Liver (tissue), 9 donors: ENCODE results near the gene TAF4. TPM values are rescaled to one million over a fixed set of nuclear protein-coding genes. Genes with fewer than 3 reads are reported as not detected.

Source experiments
- DNase-seq: peaks from one replicate; pipeline ENCODE4 v3.0.0-alpha.2; 2017; ENCODE audit warnings: low spot score
- H3K27ac ChIP-seq, 2 donors: one replicate each; pipeline ENCODE4 v1.7.0; 2013; ENCODE audit warnings: inconsistent platforms in 2 of 2, low read length in 2 of 2, control low read depth in 1 of 2, low read depth in 1 of 2, mild to moderate bottlenecking in 1 of 2
- H3K27me3 ChIP-seq, 4 donors: one replicate each; pipeline versions ENCODE4 v1.6.1 to v1.7.0; 2013; ENCODE audit warnings: low read length in 3 of 4, inconsistent platforms in 1 of 4, mild to moderate bottlenecking in 1 of 4, moderate library complexity in 1 of 4; ENCODE audit not compliant: control insufficient read depth in 4 of 4, insufficient read depth in 4 of 4
- H3K36me3 ChIP-seq, 4 donors: one replicate each; pipeline versions ENCODE4 v1.6.1 to v1.7.0; 2013; ENCODE audit warnings: low read length in 3 of 4, mild to moderate bottlenecking in 3 of 4, low read depth in 1 of 4, moderate library complexity in 1 of 4; ENCODE audit not compliant: control insufficient read depth in 4 of 4, insufficient read depth in 3 of 4
- H3K4me1 ChIP-seq, 4 donors: one replicate each; pipeline versions ENCODE4 v1.6.1 to v1.7.0; 2013; ENCODE audit warnings: low read length in 3 of 4, mild to moderate bottlenecking in 3 of 4, moderate library complexity in 1 of 4; ENCODE audit not compliant: control insufficient read depth in 4 of 4, insufficient read depth in 4 of 4
- H3K4me3 ChIP-seq, 3 donors: one replicate each; pipeline versions ENCODE4 v1.6.1 to v1.7.0; 2013; ENCODE audit warnings: low read length in 3 of 3, control low read depth in 1 of 3, low read depth in 1 of 3, mild to moderate bottlenecking in 1 of 3
- H3K9ac ChIP-seq, 2 donors: one replicate each; pipeline ENCODE4 v1.7.0; 2013; ENCODE audit warnings: low read length in 2 of 2, mild to moderate bottlenecking in 2 of 2, moderate library complexity in 2 of 2, control low read depth in 1 of 2, low read depth in 1 of 2
- H3K9me3 ChIP-seq, 4 donors: one replicate each; pipeline versions ENCODE4 v1.6.1 to v1.7.0; 2013; ENCODE audit warnings: low read length in 3 of 4; ENCODE audit not compliant: control insufficient read depth in 4 of 4
- EGR1 ChIP-seq, 2 donors: IDR thresholded peaks; 2 replicates each; pipeline ENCODE4 v1.6.1; 2016 to 2018; ENCODE audit warnings: antibody characterized with exemption in 2 of 2, low read depth in 2 of 2
- FOXA1 ChIP-seq: IDR thresholded peaks from 2 replicates; pipeline ENCODE4 v1.6.1; 2016; ENCODE audit warnings: antibody characterized with exemption
- FOXA2 ChIP-seq: IDR thresholded peaks from 2 replicates; pipeline ENCODE4 v1.6.1; 2016; ENCODE audit warnings: antibody characterized with exemption
- GABPA ChIP-seq, 2 donors: IDR thresholded peaks in 1 of 2; conservative IDR thresholded peaks in 1 of 2; 2 replicates each; pipeline ENCODE4 v1.6.1; 2016; ENCODE audit warnings: antibody characterized with exemption in 2 of 2, mild to moderate bottlenecking in 1 of 2, moderate library complexity in 1 of 2
- HNF4A ChIP-seq, 2 donors: conservative IDR thresholded peaks; 2 replicates each; pipeline ENCODE4 v1.6.1; 2016; ENCODE audit warnings: antibody characterized with exemption in 2 of 2, mild to moderate bottlenecking in 2 of 2
- HNF4G ChIP-seq: IDR thresholded peaks from 2 replicates; pipeline ENCODE4 v1.6.1; 2016; ENCODE audit warnings: antibody characterized with exemption
- JUND ChIP-seq, 2 donors: IDR thresholded peaks; 2 replicates each; pipeline ENCODE4 v1.6.1; 2016; ENCODE audit warnings: antibody characterized with exemption in 2 of 2
- MAX ChIP-seq: IDR thresholded peaks from 2 replicates; pipeline ENCODE4 v1.6.1; 2016; ENCODE audit warnings: antibody characterized with exemption
- NR2F2 ChIP-seq: IDR thresholded peaks from 2 replicates; pipeline ENCODE4 v1.6.1; 2016; ENCODE audit warnings: antibody characterized with exemption
- RAD21 ChIP-seq, 2 donors: IDR thresholded peaks; 2 replicates each; pipeline ENCODE4 v1.6.1; 2016; ENCODE audit warnings: antibody characterized with exemption in 2 of 2, mild to moderate bottlenecking in 2 of 2
- RXRA ChIP-seq, 2 donors: IDR thresholded peaks; 2 replicates each; pipeline ENCODE4 v1.6.1; 2017 to 2018; ENCODE audit warnings: antibody characterized with exemption in 2 of 2, mild to moderate bottlenecking in 1 of 2
- SP1 ChIP-seq: IDR thresholded peaks from 2 replicates; pipeline ENCODE4 v1.6.1; 2018; ENCODE audit warnings: antibody characterized with exemption, mild to moderate bottlenecking
- TAF1 ChIP-seq: conservative IDR thresholded peaks from 2 replicates; pipeline ENCODE4 v1.6.1; 2016; ENCODE audit warnings: antibody characterized with exemption, mild to moderate bottlenecking
- YY1 ChIP-seq: IDR thresholded peaks from 2 replicates; pipeline ENCODE4 v1.6.1; 2016; ENCODE audit warnings: antibody characterized with exemption, mild to moderate bottlenecking
- ZBTB33 ChIP-seq: IDR thresholded peaks from 2 replicates; pipeline ENCODE4 v1.6.1; 2016; ENCODE audit warnings: antibody characterized with exemption
- WGBS: extraction: QIAGEN DNeasy Blood & Tissue Kit; methylation state at CpG from one replicate; pipeline ENCODE4 v1.1.7; 2013; 5-methylcytosine and 5-hydroxymethylcytosine counted together
- polyA plus RNA-seq, 2 donors: library from polyadenylated mRNA; stranded (reverse) in 1 of 2; unstranded in 1 of 2; fragments of 200-250 nt in 1 of 2; fragments of >200 nt in 1 of 2; fragmentation: Nextera tagmentation in 1 of 2; extraction: Ambion mirVana in 1 of 2; gene quantifications; one replicate each; pipeline versions ENCODE4 v1.2.1 to v1.2.3, GENCODE V29; 2013 to 2015
- total RNA-seq, 2 donors: library from RNA; depleted of rRNA; stranded (reverse); fragments of >200 nt; gene quantifications; one replicate each; pipeline ENCODE4 v1.2.3, GENCODE V29; 2014
- TF ChIP-seq, protein P1 (sequence below): IDR thresholded peaks from 2 replicates; pipeline ENCODE4 v1.6.1; 2016; ENCODE audit warnings: antibody characterized with exemption
- TF ChIP-seq, protein P2 (sequence below): fragments of 150-350 bp; IDR thresholded peaks from 2 replicates; pipeline ENCODE4 v1.5.1; 2017; ENCODE audit warnings: improper control_type of control experiment, low read depth, low read length; ENCODE audit not compliant: missing input control
- donor health status: healthy.
- donor health status: healthy.
- donor health status: healthy.
- donor health status: healthy.
- donor health status: healthy.

Gene TAF4
- total and polyA plus RNA-seq, 4 donors: 2.0 to 11.8 (median 5.6) TPM

- TF ChIP-seq HNF4G (no peak), HNF4A (conservative IDR thresholded peaks at IDR 0.05) (no peak), EGR1 (IDR thresholded peaks at IDR 0.05; ENCODE audit: low read depth in 2 of 2) (no peak), RXRA (IDR thresholded peaks at IDR 0.05) (no peak), NR2F2 (no peak), SP1 (no peak), RAD21 (IDR thresholded peaks at IDR 0.05) (no peak), MAX (no peak), JUND (IDR thresholded peaks at IDR 0.05) (no peak), TAF1 (no peak), FOXA2 (no peak)
- TF ChIP-seq, protein P1, sequence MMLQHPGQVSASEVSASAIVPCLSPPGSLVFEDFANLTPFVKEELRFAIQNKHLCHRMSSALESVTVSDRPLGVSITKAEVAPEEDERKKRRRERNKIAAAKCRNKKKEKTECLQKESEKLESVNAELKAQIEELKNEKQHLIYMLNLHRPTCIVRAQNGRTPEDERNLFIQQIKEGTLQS: no peak
- WGBS: 24% methylated on average over 49 of the region's 49 CpGs
- no peak overlapping the region for H3K4me3 ChIP-seq
- H3K9ac ChIP-seq: no peak overlapping the region
- H3K27me3 ChIP-seq: no peaks in the 10 kb centered on the region
- H3K9me3 ChIP-seq: no peaks in the 10 kb centered on the region
- no peaks in the 10 kb centered on the region for H3K4me1 ChIP-seq
- H3K27ac ChIP-seq: no peak overlapping the region
- DNase-seq: no peak
- H3K36me3 ChIP-seq: no peaks in the 10 kb centered on the region
These were observed 99.8 kb downstream of the TAF4 start for GRCh38 chr20:61965606-61966491.

DNA sequence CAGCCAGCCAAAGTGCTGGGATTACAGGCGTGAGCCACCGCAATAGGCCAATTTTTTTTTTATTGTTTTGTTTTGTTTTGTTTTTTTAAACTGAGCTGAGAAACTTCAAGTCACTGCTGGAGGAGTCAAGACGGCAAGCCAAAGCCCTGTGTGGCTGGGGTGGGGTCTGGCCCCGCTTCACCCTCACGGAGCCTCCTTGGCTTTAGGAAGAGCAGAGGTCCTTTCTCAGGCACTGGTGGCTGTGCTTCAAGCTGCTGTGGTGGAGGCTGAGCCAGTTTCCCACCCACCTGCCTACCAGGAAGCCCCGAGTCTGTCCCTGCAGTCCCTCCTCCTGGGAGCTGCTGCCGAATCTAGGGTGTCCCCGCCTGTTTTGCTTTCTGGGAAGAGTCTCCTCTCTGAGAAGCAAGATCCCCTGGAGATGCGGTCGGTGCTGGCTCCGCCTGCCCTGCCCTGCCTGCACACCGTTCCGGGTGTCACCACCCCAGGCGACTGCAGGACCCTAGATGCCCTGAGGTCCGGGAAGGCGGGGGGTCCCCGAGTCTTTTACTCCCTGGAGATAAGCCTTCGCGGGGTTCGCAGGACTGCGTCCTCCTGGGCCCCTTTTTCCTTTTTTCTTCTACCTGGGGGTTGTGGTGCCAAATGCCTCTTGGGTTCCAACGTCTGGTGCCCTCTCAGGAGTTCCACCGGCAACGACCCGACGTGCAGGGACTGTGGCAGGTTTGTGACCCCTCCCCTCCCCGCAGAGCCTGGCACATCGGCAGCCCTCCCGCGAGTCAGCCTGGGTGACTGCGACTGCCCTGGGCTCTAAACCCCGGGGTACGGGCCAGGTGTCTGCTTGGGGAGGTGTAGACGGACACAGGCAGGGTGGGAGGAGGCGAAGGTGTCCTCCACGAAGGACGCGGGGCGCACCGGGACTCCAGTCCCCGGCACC, 100.7 kb downstream of the TAF4 start:
- Histone ChIP-seq H3K4me1 (no peaks in the 10 kb centered on the region), H3K4me3 (no peak overlapping the region), H3K27me3 (no peaks in the 10 kb centered on the region), H3K9ac (no peak overlapping the region), H3K27ac (no peak overlapping the region), H3K36me3 (no peaks in the 10 kb centered on the region), H3K9me3 (no peaks in the 10 kb centered on the region)
- TF ChIP-seq FOXA1 (no peak), HNF4A (conservative IDR thresholded peaks at IDR 0.05) (no peak), RAD21 (IDR thresholded peaks at IDR 0.05) (no peak), RXRA (IDR thresholded peaks at IDR 0.05) (no peak), FOXA2 (no peak), SP1 (no peak), YY1 (no peak), ZBTB33 (no peak), JUND (IDR thresholded peaks at IDR 0.05) (no peak), HNF4G (no peak), MAX (no peak), GABPA (IDR thresholded peaks at IDR 0.05 in 1 of 2, conservative IDR thresholded peaks at IDR 0.05 in 1 of 2) (no peak), NR2F2 (no peak)
- TF ChIP-seq, protein P1: no peak
- TF ChIP-seq, protein P2, sequence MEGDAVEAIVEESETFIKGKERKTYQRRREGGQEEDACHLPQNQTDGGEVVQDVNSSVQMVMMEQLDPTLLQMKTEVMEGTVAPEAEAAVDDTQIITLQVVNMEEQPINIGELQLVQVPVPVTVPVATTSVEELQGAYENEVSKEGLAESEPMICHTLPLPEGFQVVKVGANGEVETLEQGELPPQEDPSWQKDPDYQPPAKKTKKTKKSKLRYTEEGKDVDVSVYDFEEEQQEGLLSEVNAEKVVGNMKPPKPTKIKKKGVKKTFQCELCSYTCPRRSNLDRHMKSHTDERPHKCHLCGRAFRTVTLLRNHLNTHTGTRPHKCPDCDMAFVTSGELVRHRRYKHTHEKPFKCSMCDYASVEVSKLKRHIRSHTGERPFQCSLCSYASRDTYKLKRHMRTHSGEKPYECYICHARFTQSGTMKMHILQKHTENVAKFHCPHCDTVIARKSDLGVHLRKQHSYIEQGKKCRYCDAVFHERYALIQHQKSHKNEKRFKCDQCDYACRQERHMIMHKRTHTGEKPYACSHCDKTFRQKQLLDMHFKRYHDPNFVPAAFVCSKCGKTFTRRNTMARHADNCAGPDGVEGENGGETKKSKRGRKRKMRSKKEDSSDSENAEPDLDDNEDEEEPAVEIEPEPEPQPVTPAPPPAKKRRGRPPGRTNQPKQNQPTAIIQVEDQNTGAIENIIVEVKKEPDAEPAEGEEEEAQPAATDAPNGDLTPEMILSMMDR: no peak
- DNase-seq: no peak
- WGBS: 49% methylated on average over 41 of the region's 41 CpGs
